ENCODE results near the gene PERP.

The PERP gene

GRCh38 chr6:138052783-138053182 lies 54.4 kb downstream of the PERP start:
- DNase-seq (ENCODE audit: low read depth, low spot score) = no peak

- no peak for DNase-seq (ENCODE audit: low read depth, low spot score)
Measured at GRCh38 chr6:138044972-138045371, 62.2 kb downstream of the PERP start.

GRCh38 chr6:138044458-138044857 lies 62.8 kb downstream of the PERP start:
- no peak for DNase-seq (ENCODE audit: low read depth, low spot score)
